HepG2 (cell line): ENCODE data around the gene MAP3K8. TPM values are rescaled to one million over a fixed set of nuclear protein-coding genes. Genes with fewer than 3 reads are reported as not detected.

ENCODE experiments used
- ATAC-seq: fragments of 200-7000 bp; cut with Tn5 transposase; 3 replicates; pipeline ENCODE4 v1.9.1; 2020; ENCODE audit warnings: mild to moderate bottlenecking, moderate library complexity
- BruUV-seq: library from RNA; stranded (reverse); fragments of 400-500 nt; replicated peaks from 2 replicates; lab custom pipeline; 2021; lab: Mats Ljungman, UMichigan
- CTCF ChIA-PET: fragments of 300-600 bp; formaldehyde crosslinking; extraction: SDS; loops from one replicate; lab custom pipeline; 2021; ENCODE audit warnings: low total read pairs, inconsistent platforms, low intra/inter-chr PET ratio; lab: Yijun Ruan, JAX
- POLR2A ChIA-PET: fragments of 350-600 bp; sonication (Branson Sonifier 250); formaldehyde crosslinking; loops from one replicate; lab custom pipeline; 2020; ENCODE audit warnings: antibody characterized with exemption, inconsistent platforms; lab: Yijun Ruan, JAX
- DNase-seq: peaks from one replicate; pipeline ENCODE4 v3.0.0-alpha.2; 2015; ENCODE audit warnings: low spot score
- FAIRE-seq: peaks from 3 replicates; lab custom pipeline; 2011; peaks lifted over from hg19 to GRCh38; lab: Jason Lieb, UNC
- H2AFZ ChIP-seq: one replicate; pipeline ENCODE4 v1.6.1; 2011; ENCODE audit warnings: low read length, inconsistent platforms
- H3K27ac ChIP-seq: fragments of 300-600 bp; 3 replicates; pipeline ENCODE4 v1.8.0; 2011; ENCODE audit warnings: mixed run types, mild to moderate bottlenecking, mixed read lengths, low read length, inconsistent platforms; ENCODE audit not compliant: insufficient read depth; ENCODE audit errors: extremely low read length
- H3K27me3 ChIP-seq, 2 experiments: fragments of 200-600 bp in 1 of 2; 2 replicates in 1 of 2; 3 replicates in 1 of 2; pipeline versions ENCODE4 v1.6.0 to v1.8.0; 2011; ENCODE audit warnings: low read length in 2 of 2, mild to moderate bottlenecking in 2 of 2, moderate library complexity in 2 of 2, inconsistent platforms in 1 of 2; ENCODE audit not compliant: insufficient read depth in 2 of 2, control insufficient read depth in 1 of 2
- H3K36me3 ChIP-seq, 2 experiments: fragments of 200-600 bp in 1 of 2; replicated peaks in 1 of 2; 2 replicates in 1 of 2; 3 replicates in 1 of 2; pipeline versions ENCODE4 v1.5.1 to v1.8.0; 2011; ENCODE audit warnings: low read length in 2 of 2, inconsistent platforms in 1 of 2; ENCODE audit not compliant: insufficient read depth in 2 of 2, control insufficient read depth in 1 of 2
- H3K4me1 ChIP-seq: 2 replicates; pipeline ENCODE4 v1.5.1; 2012; ENCODE audit warnings: low read length, inconsistent platforms; ENCODE audit not compliant: insufficient read depth
- H3K4me2 ChIP-seq: 2 replicates; pipeline ENCODE4 v1.6.0; 2011; ENCODE audit warnings: low read depth, low read length, inconsistent platforms
- H3K4me3 ChIP-seq, 3 experiments: fragments of 200-600 bp in 1 of 3; sonication (generic), shearing (Covaris generic) in 1 of 3; replicated peaks in 1 of 3; 2 replicates each; pipeline ENCODE4 v1.5.1; 2011 to 2016; ENCODE audit warnings: low read length in 3 of 3, inconsistent platforms in 2 of 3, low read depth in 2 of 3, mild to moderate bottlenecking in 2 of 3, control low read depth in 1 of 3, mixed read lengths in 1 of 3; ENCODE audit not compliant: insufficient read depth in 1 of 3
- H3K79me2 ChIP-seq: one replicate; pipeline ENCODE4 v1.6.1; 2011; ENCODE audit warnings: low read length, inconsistent platforms; ENCODE audit not compliant: insufficient read depth
- H3K9ac ChIP-seq: 2 replicates; pipeline ENCODE4 v1.6.0; 2011; ENCODE audit warnings: mild to moderate bottlenecking, low read depth, low read length, inconsistent platforms; ENCODE audit not compliant: insufficient read depth
- H3K9me3 ChIP-seq: 2 replicates; pipeline ENCODE4 v1.5.1; 2012; ENCODE audit warnings: mild to moderate bottlenecking, low read length
- H4K20me1 ChIP-seq: 2 replicates; pipeline ENCODE4 v1.6.0; 2011; ENCODE audit warnings: inconsistent platforms, mild to moderate bottlenecking, low read length, moderate library complexity; ENCODE audit not compliant: insufficient read depth
- BRCA1 ChIP-seq: sonication (generic); formaldehyde crosslinking; IDR thresholded peaks from 2 replicates; pipeline ENCODE4 v1.4.0; 2020; ENCODE audit warnings: missing genetic modification reagents
- FLYWCH1 ChIP-seq: sonication (generic); formaldehyde crosslinking; IDR thresholded peaks from 2 replicates; pipeline ENCODE4 v1.8.1; 2023; ENCODE audit warnings: mild to moderate bottlenecking, missing genetic modification reagents
- GTF3A ChIP-seq: sonication (generic); formaldehyde crosslinking; conservative IDR thresholded peaks from 2 replicates; pipeline ENCODE4 v1.4.0; 2020; ENCODE audit warnings: mild to moderate bottlenecking, missing genetic modification reagents
- GZF1 ChIP-seq: sonication (generic); formaldehyde crosslinking; IDR thresholded peaks from 2 replicates; pipeline ENCODE4 v1.5.1; 2020; ENCODE audit warnings: mild to moderate bottlenecking, missing genetic modification reagents
- HBP1 ChIP-seq: IDR thresholded peaks from 2 replicates; pipeline ENCODE4 v1.6.1; 2016; ENCODE audit warnings: low read depth, control low read depth
- HMGXB4 ChIP-seq, 2 experiments: sonication (generic) in 1 of 2; formaldehyde crosslinking in 1 of 2; IDR thresholded peaks; 2 replicates each; pipeline versions ENCODE4 v1.4.0 to v1.6.1; 2018 to 2020; ENCODE audit warnings: missing genetic modification reagents in 2 of 2, borderline replicate concordance in 1 of 2, low read depth in 1 of 2, mild to moderate bottlenecking in 1 of 2, missing biosample characterization in 1 of 2
- HOXD1 ChIP-seq: sonication (generic); formaldehyde crosslinking; IDR thresholded peaks from 2 replicates; pipeline ENCODE4 v1.5.0; 2020; ENCODE audit warnings: missing genetic modification reagents
- PBX2 ChIP-seq: IDR thresholded peaks from 2 replicates; pipeline ENCODE4 v1.6.1; 2016; ENCODE audit warnings: control low read depth
- ZBTB42 ChIP-seq: sonication (generic); formaldehyde crosslinking; IDR thresholded peaks from 2 replicates; pipeline ENCODE4 v1.5.0; 2020; ENCODE audit warnings: mild to moderate bottlenecking, missing genetic modification reagents
- ZNF17 ChIP-seq: sonication (generic); formaldehyde crosslinking; IDR thresholded peaks from 2 replicates; pipeline ENCODE4 v1.5.0; 2020; ENCODE audit warnings: mild to moderate bottlenecking, missing genetic modification reagents
- ZNF207 ChIP-seq: fragments of 450-650 bp; IDR thresholded peaks from 2 replicates; pipeline ENCODE4 v1.6.1; 2016; ENCODE audit warnings: antibody characterized with exemption, borderline replicate concordance
- ZNF558 ChIP-seq: sonication (generic); formaldehyde crosslinking; IDR thresholded peaks from 2 replicates; pipeline ENCODE4 v1.9.0; 2022; ENCODE audit warnings: mild to moderate bottlenecking, missing genetic modification reagents, borderline replicate concordance
- ZNF615 ChIP-seq: sonication (generic); formaldehyde crosslinking; IDR thresholded peaks from 2 replicates; pipeline ENCODE4 v1.5.0; 2020; ENCODE audit warnings: mild to moderate bottlenecking, missing genetic modification reagents, borderline replicate concordance
- ZNF678 ChIP-seq: sonication (generic); formaldehyde crosslinking; IDR thresholded peaks from 2 replicates; pipeline ENCODE4 v1.4.0; 2020; ENCODE audit warnings: mild to moderate bottlenecking, missing genetic modification reagents
- ZNF75D ChIP-seq: sonication (generic); formaldehyde crosslinking; IDR thresholded peaks from 2 replicates; pipeline ENCODE4 v1.8.1; 2023; ENCODE audit warnings: missing genetic modification reagents, mild to moderate bottlenecking, borderline replicate concordance
- WGBS: methylation state at CpG from one replicate; pipeline ENCODE4 v1.1.6; 2017; ENCODE audit warnings: low lambda C conversion rate; 5-methylcytosine and 5-hydroxymethylcytosine counted together
- in situ Hi-C: cut with HindIII; loops from 2 replicates; pipeline ENCODE4 v1.10.0; 2017; ENCODE audit warnings: low pct_unique_long_range_greater_than_20kb; ENCODE audit not compliant: extremely low pct_ligation_motif_present
- intact Hi-C: fragments of 100-400 bp; cut with micrococcal nuclease; formaldehyde crosslinking; loops from one replicate; pipeline ENCODE4 v1.10.0; 2022; ENCODE audit not compliant: unreplicated experiment
- polyA plus RNA-seq, 8 experiments: library from polyadenylated mRNA; depleted of rRNA in 3 of 8; stranded (reverse) in 7 of 8; unstranded in 1 of 8; fragments of >200 nt; fragmentation: Illumina TruSeq in 4 of 8; extraction: Trizol in 4 of 8; gene quantifications; 2 replicates each; pipeline versions ENCODE4 v1.2.1 to v1.2.3, GENCODE V29; 2011 to 2016; ENCODE audit warnings: low read depth in 4 of 8, missing spikeins in 1 of 8, mixed read lengths in 1 of 8; ENCODE audit not compliant: insufficient read depth in 1 of 8
- total RNA-seq, 5 experiments: library from RNA; depleted of rRNA; stranded (reverse); fragments of >200 nt; fragmentation: Illumina TruSeq; extraction: Trizol; gene quantifications; 2 replicates each; pipeline ENCODE4 v1.2.3, GENCODE V29; 2016; ENCODE audit warnings: low read depth in 1 of 5
- TF ChIP-seq, protein P1 (sequence below): sonication (generic); formaldehyde crosslinking; IDR thresholded peaks from 2 replicates; pipeline ENCODE4 v1.4.0; 2020; ENCODE audit warnings: mild to moderate bottlenecking, missing genetic modification reagents

The MAP3K8 gene
- total and polyA plus RNA-seq, 2 of the 13 experiments (the other 11 are each of a cell fraction or from before 2014, with no cell fraction given) = 19.3 to 37.9 TPM

DNA sequence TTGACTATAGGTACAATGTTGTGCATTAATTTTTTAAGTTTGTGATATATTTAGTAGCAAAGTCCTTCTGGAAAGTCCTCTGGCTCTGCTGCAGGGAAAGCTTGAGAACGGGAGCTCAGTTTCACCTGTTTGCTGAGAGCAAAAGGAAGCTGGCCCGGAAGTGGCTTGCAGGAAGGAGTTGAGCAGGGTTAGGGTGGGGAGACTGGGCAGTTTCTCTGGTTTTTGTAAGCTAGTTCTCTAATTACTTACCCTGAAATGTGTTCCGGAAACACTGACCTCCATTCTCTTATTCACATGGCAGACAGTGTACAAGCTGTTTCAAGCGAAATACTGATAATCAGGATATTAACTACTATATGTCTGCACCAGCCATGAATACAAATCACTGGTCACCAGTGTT is 22.3 kb downstream of the MAP3K8 start:
- ATAC-seq = no peak
- Histone ChIP-seq H3K4me3 (no peak overlapping the region), H4K20me1 (no peaks in the 10 kb centered on the region), H3K4me2 (no peak overlapping the region), H3K36me3 (peaks cover 23 to 82% of the 10 kb centered on the region in 2 experiments), H3K27ac (no peak overlapping the region), H3K9ac (no peak overlapping the region), H3K27me3 (no peaks in the 10 kb centered on the region), H3K9me3 (no peaks in the 10 kb centered on the region), H3K79me2 (no peaks in the 10 kb centered on the region), H3K4me1 (no peaks in the 10 kb centered on the region), H2AFZ (no peak overlapping the region)
- no TSS peak for BruUV-seq
- FAIRE-seq = no peak
- ChIA-PET POLR2A (no interaction called here), CTCF (no interaction called here)
- DNase-seq = no peak
- in situ Hi-C loops = no loop called here
- intact Hi-C loops = no loop called here
- 96% methylated on average over 4 of the region's 4 CpGs for WGBS
- TF ChIP-seq PBX2 (CRISPR knock-in tag) = no peak
- no peak for TF ChIP-seq GTF3A (CRISPR knock-in tag)
- TF ChIP-seq ZNF17 = no peak
- no peak for TF ChIP-seq BRCA1 (CRISPR knock-in tag)
- no peak for TF ChIP-seq ZNF207
- TF ChIP-seq, protein P1, sequence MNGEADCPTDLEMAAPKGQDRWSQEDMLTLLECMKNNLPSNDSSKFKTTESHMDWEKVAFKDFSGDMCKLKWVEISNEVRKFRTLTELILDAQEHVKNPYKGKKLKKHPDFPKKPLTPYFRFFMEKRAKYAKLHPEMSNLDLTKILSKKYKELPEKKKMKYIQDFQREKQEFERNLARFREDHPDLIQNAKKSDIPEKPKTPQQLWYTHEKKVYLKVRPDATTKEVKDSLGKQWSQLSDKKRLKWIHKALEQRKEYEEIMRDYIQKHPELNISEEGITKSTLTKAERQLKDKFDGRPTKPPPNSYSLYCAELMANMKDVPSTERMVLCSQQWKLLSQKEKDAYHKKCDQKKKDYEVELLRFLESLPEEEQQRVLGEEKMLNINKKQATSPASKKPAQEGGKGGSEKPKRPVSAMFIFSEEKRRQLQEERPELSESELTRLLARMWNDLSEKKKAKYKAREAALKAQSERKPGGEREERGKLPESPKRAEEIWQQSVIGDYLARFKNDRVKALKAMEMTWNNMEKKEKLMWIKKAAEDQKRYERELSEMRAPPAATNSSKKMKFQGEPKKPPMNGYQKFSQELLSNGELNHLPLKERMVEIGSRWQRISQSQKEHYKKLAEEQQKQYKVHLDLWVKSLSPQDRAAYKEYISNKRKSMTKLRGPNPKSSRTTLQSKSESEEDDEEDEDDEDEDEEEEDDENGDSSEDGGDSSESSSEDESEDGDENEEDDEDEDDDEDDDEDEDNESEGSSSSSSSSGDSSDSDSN = no peak
- TF ChIP-seq GZF1 (CRISPR knock-in tag) = no peak
- TF ChIP-seq ZBTB42 = no peak
- no peak for TF ChIP-seq ZNF75D (CRISPR knock-in tag)
- no peak for TF ChIP-seq FLYWCH1 (CRISPR knock-in tag)
- TF ChIP-seq ZNF615 (CRISPR knock-in tag) = no peak
- TF ChIP-seq HOXD1 (CRISPR knock-in tag) = no peak
- no peak for TF ChIP-seq HBP1
- no peak for TF ChIP-seq ZNF678 (CRISPR knock-in tag)
- no peak for TF ChIP-seq HMGXB4 (CRISPR knock-in tag; IDR thresholded peaks at IDR 0.05; ENCODE audit: borderline replicate concordance in 1 of 2, low read depth in 1 of 2)
- TF ChIP-seq ZNF558 (CRISPR knock-in tag) = no peak
